K562 (cell line): ENCODE data around the gene SNX9. TPM values are rescaled to one million over a fixed set of nuclear protein-coding genes. Genes with fewer than 3 reads are reported as not detected.

ENCODE experiments used
- CBFA2T3 ChIP-seq: fragments of 450-650 bp; IDR thresholded peaks from 2 replicates; pipeline ENCODE4 v1.6.1; 2017
- ETS1 ChIP-seq: conservative IDR thresholded peaks from 2 replicates; pipeline ENCODE4 v1.6.1; 2011; ENCODE audit warnings: low read depth, mild to moderate bottlenecking, low read length; ENCODE audit not compliant: control insufficient read depth
- FIP1L1 ChIP-seq: fragments of 200-400 bp; formaldehyde crosslinking; IDR thresholded peaks from 2 replicates; pipeline ENCODE4 v1.6.1; 2018; ENCODE audit warnings: mild to moderate bottlenecking, low read depth, low read length; ENCODE audit not compliant: poor library complexity, severe bottlenecking
- FOXK2 ChIP-seq, 2 experiments: fragments of 450-650 bp; IDR thresholded peaks in 1 of 2; conservative IDR thresholded peaks in 1 of 2; 2 replicates each; pipeline ENCODE4 v1.6.1; 2016; ENCODE audit warnings: low read depth in 2 of 2, mild to moderate bottlenecking in 1 of 2
- MAFG ChIP-seq: fragments of 450-650 bp; conservative IDR thresholded peaks from 2 replicates; pipeline ENCODE4 v1.6.1; 2016; ENCODE audit warnings: missing genetic modification characterization, missing compliant biosample characterization
- NUFIP1 ChIP-seq: fragments of 450-650 bp; IDR thresholded peaks from 2 replicates; pipeline ENCODE4 v1.6.1; 2018; ENCODE audit not compliant: partially characterized antibody
- RB1 ChIP-seq: fragments of 450-650 bp; IDR thresholded peaks from 2 replicates; pipeline ENCODE4 v1.6.1; 2017; ENCODE audit warnings: low read depth, mild to moderate bottlenecking
- RHOXF2B ChIP-seq: fragments of 250-450 bp; sonication (Bioruptor Pico); conservative IDR thresholded peaks from 2 replicates; pipeline ENCODE4 v1.5.1; 2021
- SFPQ ChIP-seq: fragments of 200-400 bp; formaldehyde crosslinking; IDR thresholded peaks from 2 replicates; pipeline ENCODE4 v1.6.1; 2017; ENCODE audit warnings: mild to moderate bottlenecking, low read depth, low read length, moderate library complexity
- ZEB2 ChIP-seq: fragments of 450-650 bp; IDR thresholded peaks from 2 replicates; pipeline ENCODE4 v1.6.1; 2016
- ZKSCAN8 ChIP-seq: fragments of 200-800 bp; sonication (Bioruptor generic); IDR thresholded peaks from 2 replicates; pipeline ENCODE4 v1.6.1; 2016; ENCODE audit warnings: missing genetic modification characterization, missing compliant biosample characterization
- ZNF436 ChIP-seq: fragments of 250-450, 450-650 bp; sonication (Bioruptor Pico); formaldehyde crosslinking; IDR thresholded peaks from 2 replicates; pipeline ENCODE4 v1.7.0; 2020; ENCODE audit warnings: mild to moderate bottlenecking
- ZNF57 ChIP-seq: fragments of 450-650 bp; formaldehyde crosslinking; IDR thresholded peaks from 2 replicates; pipeline ENCODE4 v1.4.0; 2020; ENCODE audit warnings: mild to moderate bottlenecking, moderate library complexity
- ZSCAN29 ChIP-seq: fragments of 450-650 bp; IDR thresholded peaks from 2 replicates; pipeline ENCODE4 v1.6.1; 2017
- polyA plus RNA-seq, 8 experiments: library from polyadenylated mRNA; depleted of rRNA in 4 of 8; stranded (reverse) in 5 of 8; unstranded in 3 of 8; fragments of >200 nt; fragmentation: Nextera tagmentation in 2 of 8; fragmentation: Illumina TruSeq in 1 of 8; extraction: Ambion mirVana in 2 of 8; extraction: Trizol in 1 of 8; gene quantifications; 2 replicates each; pipeline versions ENCODE4 v1.2.1 to v1.2.3, GENCODE V29; 2011 to 2014; ENCODE audit warnings: inconsistent platforms in 1 of 8, missing spikeins in 1 of 8
- total RNA-seq, 7 experiments: library from RNA; depleted of rRNA in 6 of 7; stranded (reverse); fragments of >200 nt in 6 of 7; fragmentation: Illumina TruSeq in 2 of 7; extraction: Trizol in 2 of 7; gene quantifications; 2 replicates each; pipeline versions ENCODE4 v1.2.1 to v1.2.3, GENCODE V29; 2011 to 2021; ENCODE audit warnings: low replicate concordance in 1 of 7
- TF ChIP-seq, protein P1 (sequence below): fragments of 250-450 bp; sonication (Bioruptor Pico); IDR thresholded peaks from 2 replicates; pipeline ENCODE4 v1.5.0; 2021; ENCODE audit warnings: mild to moderate bottlenecking, moderate library complexity
- TF ChIP-seq, protein P2 (sequence below): sonication (generic); formaldehyde crosslinking; IDR thresholded peaks from 2 replicates; pipeline ENCODE4 v1.8.0; 2022; ENCODE audit warnings: mild to moderate bottlenecking, missing genetic modification reagents
- TF ChIP-seq, protein P3 (sequence below): fragments of 450-650 bp; IDR thresholded peaks from one replicate; pipeline ENCODE4 v1.6.1; 2018; ENCODE audit warnings: mild to moderate bottlenecking, moderate library complexity; ENCODE audit not compliant: partially characterized antibody
- TF ChIP-seq, protein P4 (sequence below): fragments of 450-650 bp; formaldehyde crosslinking; IDR thresholded peaks from 2 replicates; pipeline ENCODE4 v1.4.0; 2022; ENCODE audit warnings: mild to moderate bottlenecking, moderate library complexity

Gene SNX9
- total and polyA plus RNA-seq, 9 of the 15 experiments (the other 6 are each of a cell fraction or from before 2014, with no cell fraction given): 6.0 to 81.7 (median 57.1) TPM

DNA sequence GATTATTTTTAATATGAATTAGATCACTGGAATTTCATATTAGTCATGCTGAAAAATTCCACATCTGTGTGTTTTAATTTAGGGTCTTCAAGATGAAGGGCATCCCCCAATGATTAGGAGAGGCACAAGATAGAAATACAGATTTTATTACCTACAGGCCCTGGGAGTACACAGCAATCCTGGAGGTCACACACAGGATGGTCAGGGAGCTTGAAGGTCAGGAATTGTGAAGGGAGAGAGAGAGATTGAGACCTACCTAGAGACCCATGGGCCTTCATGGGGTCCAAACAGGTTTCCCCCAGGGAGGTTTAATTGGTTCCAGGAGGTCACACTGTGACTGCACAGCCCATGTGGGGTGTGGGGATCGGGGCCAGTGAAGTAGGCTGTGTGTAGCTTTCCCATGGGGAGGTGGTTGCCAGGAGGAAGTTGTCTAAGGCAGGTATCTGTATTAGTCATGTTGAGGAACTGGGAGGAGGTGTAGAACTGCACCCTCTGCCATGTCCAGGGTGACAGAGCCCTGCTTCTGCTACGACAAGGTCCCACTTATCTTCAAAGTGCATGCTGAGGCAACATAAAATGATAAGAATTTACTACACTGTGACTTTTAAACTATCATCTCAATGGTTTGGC is 18.3 kb downstream of the SNX9 start (continued):
- TF ChIP-seq, protein P1, sequence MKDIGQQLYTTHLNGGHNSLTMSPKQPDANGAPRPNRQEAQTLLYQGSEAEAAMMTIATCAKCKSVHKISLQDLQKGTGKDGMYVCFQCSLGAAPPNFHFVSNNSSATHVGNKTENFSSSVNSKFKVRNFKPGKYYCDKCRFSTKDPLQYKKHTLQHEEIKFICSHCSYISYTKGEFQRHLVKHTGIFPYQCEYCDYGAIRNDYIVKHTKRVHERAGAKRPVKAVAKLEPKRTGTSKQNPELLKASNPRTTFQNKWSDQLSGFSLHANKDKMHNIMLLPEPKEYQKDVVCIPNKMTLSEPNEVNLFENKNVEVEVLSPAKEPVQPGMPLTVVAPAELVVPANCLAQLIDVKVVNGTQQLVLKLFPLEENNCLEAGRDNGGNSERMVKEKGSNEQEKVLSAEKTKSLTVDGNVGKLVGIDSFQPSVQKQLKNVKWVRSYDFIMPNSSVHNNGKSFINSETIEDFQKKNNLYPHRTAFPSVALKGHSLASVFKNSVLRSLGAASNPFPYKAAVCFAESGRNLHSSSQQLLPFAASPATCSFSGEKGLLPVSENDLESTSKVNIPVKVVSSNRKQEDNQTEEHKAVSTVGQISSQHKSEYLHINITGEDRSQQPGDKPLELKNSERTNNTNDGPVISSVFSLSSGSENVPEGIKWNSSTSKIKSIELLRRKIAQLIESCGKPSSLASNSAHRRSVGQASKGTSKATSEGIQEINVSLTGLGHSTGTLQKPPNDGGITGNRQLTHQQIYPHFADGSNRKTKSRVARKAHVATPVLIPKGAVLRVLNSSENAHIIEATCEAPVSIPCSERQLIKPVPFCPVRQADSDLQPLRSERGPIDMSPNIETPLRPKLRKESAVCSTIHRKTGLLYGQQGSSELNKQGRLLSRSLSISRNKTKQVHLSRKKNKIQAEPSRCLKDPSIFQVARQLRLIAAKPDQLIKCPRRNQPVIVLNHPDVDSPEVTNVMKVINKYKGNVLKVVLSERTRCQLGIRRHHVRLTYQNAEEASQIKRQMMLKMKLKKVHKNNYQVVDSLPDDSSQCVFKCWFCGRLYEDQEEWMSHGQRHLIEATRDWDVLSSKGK: no peak
- no peak; the same call in 1 of the 2 replicates for TF ChIP-seq ZKSCAN8 (CRISPR knock-in tag)
- TF ChIP-seq, protein P2, sequence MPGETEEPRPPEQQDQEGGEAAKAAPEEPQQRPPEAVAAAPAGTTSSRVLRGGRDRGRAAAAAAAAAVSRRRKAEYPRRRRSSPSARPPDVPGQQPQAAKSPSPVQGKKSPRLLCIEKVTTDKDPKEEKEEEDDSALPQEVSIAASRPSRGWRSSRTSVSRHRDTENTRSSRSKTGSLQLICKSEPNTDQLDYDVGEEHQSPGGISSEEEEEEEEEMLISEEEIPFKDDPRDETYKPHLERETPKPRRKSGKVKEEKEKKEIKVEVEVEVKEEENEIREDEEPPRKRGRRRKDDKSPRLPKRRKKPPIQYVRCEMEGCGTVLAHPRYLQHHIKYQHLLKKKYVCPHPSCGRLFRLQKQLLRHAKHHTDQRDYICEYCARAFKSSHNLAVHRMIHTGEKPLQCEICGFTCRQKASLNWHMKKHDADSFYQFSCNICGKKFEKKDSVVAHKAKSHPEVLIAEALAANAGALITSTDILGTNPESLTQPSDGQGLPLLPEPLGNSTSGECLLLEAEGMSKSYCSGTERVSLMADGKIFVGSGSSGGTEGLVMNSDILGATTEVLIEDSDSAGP (CRISPR knock-in tag): no peak
- TF ChIP-seq, protein P3, sequence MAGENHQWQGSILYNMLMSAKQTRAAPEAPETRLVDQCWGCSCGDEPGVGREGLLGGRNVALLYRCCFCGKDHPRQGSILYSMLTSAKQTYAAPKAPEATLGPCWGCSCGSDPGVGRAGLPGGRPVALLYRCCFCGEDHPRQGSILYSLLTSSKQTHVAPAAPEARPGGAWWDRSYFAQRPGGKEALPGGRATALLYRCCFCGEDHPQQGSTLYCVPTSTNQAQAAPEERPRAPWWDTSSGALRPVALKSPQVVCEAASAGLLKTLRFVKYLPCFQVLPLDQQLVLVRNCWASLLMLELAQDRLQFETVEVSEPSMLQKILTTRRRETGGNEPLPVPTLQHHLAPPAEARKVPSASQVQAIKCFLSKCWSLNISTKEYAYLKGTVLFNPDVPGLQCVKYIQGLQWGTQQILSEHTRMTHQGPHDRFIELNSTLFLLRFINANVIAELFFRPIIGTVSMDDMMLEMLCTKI: no peak
- no peak for TF ChIP-seq RHOXF2B (CRISPR knock-in tag)
- TF ChIP-seq ZEB2: peak; percentile 91
- TF ChIP-seq, protein P4, sequence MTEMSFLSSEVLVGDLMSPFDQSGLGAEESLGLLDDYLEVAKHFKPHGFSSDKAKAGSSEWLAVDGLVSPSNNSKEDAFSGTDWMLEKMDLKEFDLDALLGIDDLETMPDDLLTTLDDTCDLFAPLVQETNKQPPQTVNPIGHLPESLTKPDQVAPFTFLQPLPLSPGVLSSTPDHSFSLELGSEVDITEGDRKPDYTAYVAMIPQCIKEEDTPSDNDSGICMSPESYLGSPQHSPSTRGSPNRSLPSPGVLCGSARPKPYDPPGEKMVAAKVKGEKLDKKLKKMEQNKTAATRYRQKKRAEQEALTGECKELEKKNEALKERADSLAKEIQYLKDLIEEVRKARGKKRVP (CRISPR knock-in tag): no peak
- TF ChIP-seq FOXK2 (conservative IDR thresholded peaks at IDR 0.05 in 1 of 2, IDR thresholded peaks at IDR 0.05 in 1 of 2; ENCODE audit: low read depth in 2 of 2): no peak
- no peak for TF ChIP-seq ETS1
- TF ChIP-seq CBFA2T3: peak; percentile 85
- TF ChIP-seq FIP1L1: no peak
- no peak for TF ChIP-seq ZSCAN29
- TF ChIP-seq NUFIP1: no peak
- TF ChIP-seq ZNF57: no peak
- TF ChIP-seq RB1: no peak
- TF ChIP-seq MAFG (tag): peak; percentile 29; the same call in 1 of the 2 replicates
- TF ChIP-seq SFPQ: no peak
- TF ChIP-seq ZNF436 (CRISPR knock-in tag): no peak
